ENCODE measurements around the gene SYS1. TPM values are rescaled to one million over a fixed set of nuclear protein-coding genes. Genes with fewer than 3 reads are reported as not detected.

SYS1 gene
- total and polyA plus RNA-seq, 2 donors (not counting 3 experiments of a cell fraction or from before 2014, with no cell fraction given), result 27.4 to 79.6 TPM

GRCh38 chr20:45370571-45371160 is 7.7 kb downstream of the SYS1 start:
- H3K36me3 ChIP-seq (ENCODE audit: control insufficient read depth in 2 of 2, extremely low read depth in 1 of 2, insufficient read depth in 2 of 2, low read length in 2 of 2), result peaks cover 0 to 11% of the 10 kb centered on the region in 2 experiments
- no peak for DNase-seq (ENCODE audit: low read depth, low spot score)
- H3K9me3 ChIP-seq (replicated peaks; ENCODE audit: control insufficient read depth, insufficient read depth, low read length), result no peaks in the 10 kb centered on the region
- no peak overlapping the region for H3K4me2 ChIP-seq (ENCODE audit: insufficient read depth, low read length)
- no peaks in the 10 kb centered on the region for H4K20me1 ChIP-seq (replicated peaks; ENCODE audit: control insufficient read depth, extremely low read depth, insufficient read depth, low read length)
- H3K4me1 ChIP-seq (ENCODE audit: control insufficient read depth, extremely low read depth, insufficient read depth, low read length), result peaks cover 7% of the 10 kb centered on the region
- dilution Hi-C loops (cut with MboI; ENCODE audit: extremely low pct_ligation_motif_present, low sequenced_read_pairs), result no loop called here
- no peak for TF ChIP-seq FOS (IDR thresholded peaks at IDR 0.05; ENCODE audit: borderline replicate concordance, insufficient read depth, low read length)
- no peak overlapping the region for H3K9ac ChIP-seq (replicated peaks; ENCODE audit: extremely low read depth, insufficient read depth, low read length)
- no peaks in the 10 kb centered on the region for H3K9me1 ChIP-seq (replicated peaks; ENCODE audit: control insufficient read depth, extremely low read depth, insufficient read depth, low read length)
- no peak overlapping the region for H3K4me3 ChIP-seq (replicated peaks in 1 of 3; ENCODE audit: insufficient read depth in 1 of 3, low read depth in 1 of 3, low read length in 3 of 3)
- ChIA-PET POLR2A (interaction anchor here (1.4 to 2.3 kb wide), 2 partner anchors 8 to 24 kb away, joined by 4 to 8 read pairs; partner anchors contain the start of gene SYS1), CTCF (interaction anchor here (0.8 to 9.8 kb wide), 7 partner anchors 23 to 401 kb away, joined by 3 to 416 read pairs (median 5); no protein-coding TSS in a partner anchor)
- FAIRE-seq, result no peak
- H3K27me3 ChIP-seq (ENCODE audit: control insufficient read depth in 2 of 2, insufficient read depth in 2 of 2, low read length in 2 of 2), result no peaks in the 10 kb centered on the region
- intact Hi-C loops (cut with micrococcal nuclease), result no loop called here
- no TSS peak for BruUV-seq (replicated peaks)
- H3K79me2 ChIP-seq (ENCODE audit: control insufficient read depth, insufficient read depth, low read length), result no peaks in the 10 kb centered on the region
- H3K27ac ChIP-seq (ENCODE audit: insufficient read depth, low read depth, low read length), result no peak overlapping the region
- H2AFZ ChIP-seq (ENCODE audit: low read depth, low read length), result no peak overlapping the region

GRCh38 chr20:45372241-45372640 is 9.3 kb downstream of the SYS1 start:
- CTCF ChIA-PET, result interaction anchor here (1.2 to 9.8 kb wide), 14 partner anchors 11 to 399 kb away, joined by 3 to 416 read pairs (median 32); partner anchors contain the start of genes DBNDD2 and SYS1

More at GRCh38 chr20:45372241-45372640, 9.3 kb downstream of the SYS1 start:
- dilution Hi-C loops (cut with MboI; ENCODE audit: extremely low pct_ligation_motif_present, low sequenced_read_pairs), result no loop called here
- Histone ChIP-seq H3K9ac (replicated peaks; ENCODE audit: extremely low read depth, insufficient read depth, low read length) (no peak overlapping the region), H3K36me3 (ENCODE audit: control insufficient read depth in 2 of 2, extremely low read depth in 1 of 2, insufficient read depth in 2 of 2, low read length in 2 of 2) (peaks cover 0 to 8% of the 10 kb centered on the region in 2 experiments), H3K4me3 (replicated peaks in 1 of 3; ENCODE audit: insufficient read depth in 1 of 3, low read depth in 1 of 3, low read length in 3 of 3) (no peak overlapping the region), H3K4me1 (ENCODE audit: control insufficient read depth, extremely low read depth, insufficient read depth, low read length) (peaks cover 7% of the 10 kb centered on the region), H3K9me1 (replicated peaks; ENCODE audit: control insufficient read depth, extremely low read depth, insufficient read depth, low read length) (no peaks in the 10 kb centered on the region), H3K27me3 (ENCODE audit: control insufficient read depth in 2 of 2, insufficient read depth in 2 of 2, low read length in 2 of 2) (no peaks in the 10 kb centered on the region), H3K27ac (ENCODE audit: insufficient read depth, low read depth, low read length) (no peak overlapping the region), H3K4me2 (ENCODE audit: insufficient read depth, low read length) (no peak overlapping the region), H4K20me1 (replicated peaks; ENCODE audit: control insufficient read depth, extremely low read depth, insufficient read depth, low read length) (no peaks in the 10 kb centered on the region), H3K79me2 (ENCODE audit: control insufficient read depth, insufficient read depth, low read length) (no peaks in the 10 kb centered on the region), H3K9me3 (replicated peaks; ENCODE audit: control insufficient read depth, insufficient read depth, low read length) (no peaks in the 10 kb centered on the region), H2AFZ (ENCODE audit: low read depth, low read length) (peak overlapping the region; percentile 24)
- DNase-seq (ENCODE audit: low read depth, low spot score) (no peak), FAIRE-seq (no peak)
- no TSS peak for BruUV-seq (replicated peaks)
- intact Hi-C loops (cut with micrococcal nuclease), result loop anchor here (1.0 to 2.0 kb wide), 2 partner anchors 9 to 23 kb away; partner anchors contain the start of genes SDC4 and SYS1
- no peak for TF ChIP-seq POLR2AphosphoS5 (IDR thresholded peaks at IDR 0.05; ENCODE audit: insufficient read depth, low read depth, low read length)
- TF ChIP-seq JUN (IDR thresholded peaks at IDR 0.05; ENCODE audit: borderline replicate concordance, insufficient read depth, insufficient read length, low read depth), result no peak
- TF ChIP-seq FOS (IDR thresholded peaks at IDR 0.05; ENCODE audit: borderline replicate concordance, insufficient read depth, low read length), result no peak
- TF ChIP-seq MAX (IDR thresholded peaks at IDR 0.05; ENCODE audit: insufficient read depth, insufficient read length), result no peak
- no peak for TF ChIP-seq GATA2 (IDR thresholded peaks at IDR 0.05; ENCODE audit: insufficient read depth, insufficient read length, low read depth, low read length)
- TF ChIP-seq MYC (IDR thresholded peaks at IDR 0.05; ENCODE audit: low read depth, low read length), result no peak
- no peak for TF ChIP-seq POLR2A (IDR thresholded peaks at IDR 0.05; ENCODE audit: low read depth, low read length)
- no peak for TF ChIP-seq CTCF (IDR thresholded peaks at IDR 0.05; ENCODE audit: extremely low read depth in 1 of 2, insufficient read depth in 1 of 2, low read depth in 1 of 2, low read length in 2 of 2)
- no peak for TF ChIP-seq EZH2 (IDR thresholded peaks at IDR 0.05; ENCODE audit: borderline replicate concordance, low read depth, low read length, severe bottlenecking)
- POLR2A ChIA-PET, result interaction anchor here (0.8 to 2.3 kb wide), 2 partner anchors 9 to 65 kb away, joined by 3 to 8 read pairs; partner anchors contain the start of gene SYS1
